Suprapubic skin (tissue), 4 donors: ENCODE measurements around the gene CNOT2. TPM values are rescaled to one million over a fixed set of nuclear protein-coding genes. Genes with fewer than 3 reads are reported as not detected.
"Not testable (repeated sequence)": the region's sequence is repeated elsewhere in the genome, so short reads cannot be mapped to it uniquely, and the experiment has no call there.

Experiments
- DNase-seq, 2 donors: peaks; one replicate each; pipeline ENCODE4 v3.0.0-alpha.2; 2019; ENCODE audit warnings: low spot score in 2 of 2
- H3K27ac ChIP-seq: fragments of 200-600 bp; sonication (generic); one replicate; pipeline ENCODE4 v1.5.1; 2019
- H3K27me3 ChIP-seq: fragments of 200-600 bp; sonication (generic); one replicate; pipeline ENCODE4 v1.5.1; 2019
- H3K36me3 ChIP-seq: fragments of 200-600 bp; sonication (generic); one replicate; pipeline ENCODE4 v1.5.1; 2019
- H3K4me1 ChIP-seq: fragments of 200-600 bp; sonication (generic); one replicate; pipeline ENCODE4 v1.5.1; 2019
- H3K4me3 ChIP-seq: fragments of 200-600 bp; sonication (generic); one replicate; pipeline ENCODE4 v1.5.1; 2019; ENCODE audit warnings: mild to moderate bottlenecking
- H3K9me3 ChIP-seq: fragments of 200-600 bp; sonication (generic); one replicate; pipeline ENCODE4 v1.5.1; 2019
- EP300 ChIP-seq: sonication (generic); formaldehyde crosslinking; IDR thresholded peaks from one replicate; pipeline ENCODE4 v1.6.1; 2017; ENCODE audit warnings: antibody characterized with exemption
- POLR2A ChIP-seq, 2 donors: fragments of 450-650 bp; IDR thresholded peaks; one replicate each; pipeline ENCODE4 v1.6.1; 2017; ENCODE audit warnings: antibody characterized with exemption in 2 of 2, mild to moderate bottlenecking in 2 of 2, moderate library complexity in 2 of 2
- POLR2AphosphoS5 ChIP-seq, 3 donors: sonication (generic); formaldehyde crosslinking; IDR thresholded peaks; one replicate each; pipeline ENCODE4 v1.6.1; 2017; ENCODE audit warnings: antibody characterized with exemption in 3 of 3
- WGBS: methylation state at CpG from one replicate; pipeline ENCODE4 v1.1.5; 2018; 5-methylcytosine and 5-hydroxymethylcytosine counted together
- total RNA-seq, 4 donors: library from RNA; depleted of rRNA; stranded (reverse); fragments of >200 nt; gene quantifications; one replicate each; pipeline ENCODE4 v1.1.0, GENCODE V29; 2016
- TF ChIP-seq, protein P1 (sequence below), 2 donors: fragments of 200-600 bp in 1 of 2; fragments of 450-650 bp in 1 of 2; sonication (generic) in 1 of 2; IDR thresholded peaks; one replicate each; pipeline ENCODE4 v1.5.1; 2016 to 2019; ENCODE audit warnings: antibody characterized with exemption in 2 of 2, mild to moderate bottlenecking in 1 of 2, moderate library complexity in 1 of 2

Gene CNOT2
- total RNA-seq, 4 donors from 2014 or later = 135 to 259 (median 152) TPM

DNA sequence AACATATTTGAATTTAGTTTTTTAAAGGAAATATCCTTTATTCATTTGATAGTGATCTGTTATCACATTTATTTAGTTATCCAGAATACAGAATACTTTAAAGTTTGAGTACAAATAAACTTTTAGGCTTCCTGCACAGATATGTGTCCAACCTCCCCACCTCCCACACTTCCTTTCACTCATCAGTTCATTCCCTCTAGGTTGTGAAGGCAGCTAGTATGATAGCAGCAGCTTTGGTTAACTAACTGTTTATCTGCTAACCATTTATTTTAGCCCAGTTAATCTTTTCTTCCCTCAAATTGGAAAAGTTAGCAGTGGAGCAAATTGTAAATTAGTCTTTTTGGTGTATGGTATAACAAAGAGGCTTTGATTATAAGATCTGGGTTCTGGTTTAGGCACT lies 35.7 kb downstream of the CNOT2 start:
- H3K27ac ChIP-seq = no peak overlapping the region
- no peak for DNase-seq
- TF ChIP-seq, protein P1, sequence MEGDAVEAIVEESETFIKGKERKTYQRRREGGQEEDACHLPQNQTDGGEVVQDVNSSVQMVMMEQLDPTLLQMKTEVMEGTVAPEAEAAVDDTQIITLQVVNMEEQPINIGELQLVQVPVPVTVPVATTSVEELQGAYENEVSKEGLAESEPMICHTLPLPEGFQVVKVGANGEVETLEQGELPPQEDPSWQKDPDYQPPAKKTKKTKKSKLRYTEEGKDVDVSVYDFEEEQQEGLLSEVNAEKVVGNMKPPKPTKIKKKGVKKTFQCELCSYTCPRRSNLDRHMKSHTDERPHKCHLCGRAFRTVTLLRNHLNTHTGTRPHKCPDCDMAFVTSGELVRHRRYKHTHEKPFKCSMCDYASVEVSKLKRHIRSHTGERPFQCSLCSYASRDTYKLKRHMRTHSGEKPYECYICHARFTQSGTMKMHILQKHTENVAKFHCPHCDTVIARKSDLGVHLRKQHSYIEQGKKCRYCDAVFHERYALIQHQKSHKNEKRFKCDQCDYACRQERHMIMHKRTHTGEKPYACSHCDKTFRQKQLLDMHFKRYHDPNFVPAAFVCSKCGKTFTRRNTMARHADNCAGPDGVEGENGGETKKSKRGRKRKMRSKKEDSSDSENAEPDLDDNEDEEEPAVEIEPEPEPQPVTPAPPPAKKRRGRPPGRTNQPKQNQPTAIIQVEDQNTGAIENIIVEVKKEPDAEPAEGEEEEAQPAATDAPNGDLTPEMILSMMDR (IDR thresholded peaks at IDR 0.05) = no peak
- TF ChIP-seq POLR2A (IDR thresholded peaks at IDR 0.05) (no peak), POLR2AphosphoS5 (IDR thresholded peaks at IDR 0.05) (no peak), EP300 (no peak)
- no peak overlapping the region for H3K4me3 ChIP-seq
- H3K9me3 ChIP-seq = no peaks in the 10 kb centered on the region
- H3K27me3 ChIP-seq = no peaks in the 10 kb centered on the region
- H3K4me1 ChIP-seq = peaks cover 5% of the 10 kb centered on the region
- no peaks in the 10 kb centered on the region for H3K36me3 ChIP-seq

DNA sequence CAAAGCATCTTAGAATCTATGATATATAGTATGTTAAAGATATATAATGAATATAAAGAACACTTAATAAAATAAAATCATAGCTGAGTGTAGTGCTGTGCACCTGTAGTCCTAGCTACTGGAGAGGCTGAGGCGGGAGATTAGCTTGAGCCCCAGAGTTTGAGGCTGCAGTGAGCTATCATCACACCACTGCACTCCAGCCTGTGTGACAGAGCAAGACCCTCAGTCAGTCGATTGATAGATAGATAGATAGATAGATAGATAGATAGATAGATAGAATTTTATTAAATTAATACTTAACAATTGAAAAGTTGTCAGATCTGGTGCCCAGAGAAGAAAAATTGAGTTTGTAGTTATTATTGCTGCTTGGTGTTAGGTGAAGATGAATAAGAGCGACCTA lies 40.0 kb downstream of the CNOT2 start:
- H3K4me1 ChIP-seq = no peaks in the 10 kb centered on the region
- H3K4me3 ChIP-seq = no peak overlapping the region
- H3K27me3 ChIP-seq = no peaks in the 10 kb centered on the region
- no peak overlapping the region for H3K27ac ChIP-seq
- H3K36me3 ChIP-seq = no peaks in the 10 kb centered on the region
- TF ChIP-seq POLR2A (IDR thresholded peaks at IDR 0.05) (no peak), EP300 (no peak), POLR2AphosphoS5 (IDR thresholded peaks at IDR 0.05) (no peak)
- TF ChIP-seq, protein P1 (IDR thresholded peaks at IDR 0.05) = no peak
- WGBS = 94% methylated on average over 3 of the region's 3 CpGs
- no peak for DNase-seq
- H3K9me3 ChIP-seq = no peaks in the 10 kb centered on the region

DNA sequence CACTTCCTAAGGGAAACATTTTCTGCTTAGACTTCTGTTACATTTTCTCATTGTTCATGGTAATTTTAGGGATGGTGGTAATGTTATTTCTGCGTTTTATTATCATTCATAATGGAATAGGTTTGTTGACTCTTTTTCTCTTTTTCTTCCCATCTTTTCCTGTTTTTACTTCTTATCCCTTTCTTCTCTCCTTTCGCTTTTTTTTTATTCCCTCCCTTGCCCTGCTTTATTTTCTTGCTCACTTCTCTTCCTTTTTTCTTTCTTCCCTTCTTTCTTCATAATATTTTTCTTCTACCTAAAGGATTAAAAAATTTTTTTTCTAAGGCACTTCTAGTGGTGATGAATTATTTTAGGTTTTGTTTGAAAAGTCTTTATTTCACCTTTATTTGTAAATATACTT lies 45.6 kb downstream of the CNOT2 start:
- Histone ChIP-seq H3K9me3 (no peaks in the 10 kb centered on the region), H3K4me1 (peaks cover 8% of the 10 kb centered on the region), H3K36me3 (peaks cover 4% of the 10 kb centered on the region), H3K27me3 (no peaks in the 10 kb centered on the region), H3K27ac (no peak overlapping the region), H3K4me3 (no peak overlapping the region)
- 100% methylated on average over 2 of the region's 2 CpGs for WGBS
- no peak for DNase-seq
- TF ChIP-seq POLR2AphosphoS5 (IDR thresholded peaks at IDR 0.05) (no peak), POLR2A (IDR thresholded peaks at IDR 0.05) (no peak), EP300 (no peak)
- TF ChIP-seq, protein P1 (IDR thresholded peaks at IDR 0.05) = no peak

DNA sequence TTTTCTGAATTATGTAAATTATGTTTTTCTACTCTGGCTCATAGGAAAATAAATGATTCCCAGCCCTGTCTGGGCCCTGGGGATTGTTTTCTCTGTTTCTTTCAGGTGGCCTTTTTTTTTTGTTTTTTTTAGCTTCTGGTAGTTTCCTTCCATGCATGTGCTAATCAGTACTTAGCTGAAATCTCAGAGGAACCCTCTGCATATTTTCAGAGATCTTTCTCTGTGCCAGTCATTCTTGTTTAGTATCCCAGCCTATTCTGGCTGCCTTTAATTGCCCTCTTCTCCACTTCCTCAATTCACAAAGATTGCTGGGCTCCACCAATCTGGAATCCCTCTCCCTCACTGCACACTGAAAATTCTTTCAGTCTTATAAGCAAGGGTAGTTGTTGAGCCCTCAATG lies 46.9 kb downstream of the CNOT2 start:
- Histone ChIP-seq H3K9me3 (no peaks in the 10 kb centered on the region), H3K36me3 (peaks cover 4% of the 10 kb centered on the region), H3K27ac (no peak overlapping the region), H3K4me3 (no peak overlapping the region), H3K4me1 (peaks cover 8% of the 10 kb centered on the region), H3K27me3 (no peaks in the 10 kb centered on the region)
- DNase-seq = no peak
- no peak for TF ChIP-seq POLR2AphosphoS5 (IDR thresholded peaks at IDR 0.05)
- TF ChIP-seq, protein P1 (IDR thresholded peaks at IDR 0.05) = no peak
- no peak for TF ChIP-seq EP300
- TF ChIP-seq POLR2A (IDR thresholded peaks at IDR 0.05) = no peak

DNA sequence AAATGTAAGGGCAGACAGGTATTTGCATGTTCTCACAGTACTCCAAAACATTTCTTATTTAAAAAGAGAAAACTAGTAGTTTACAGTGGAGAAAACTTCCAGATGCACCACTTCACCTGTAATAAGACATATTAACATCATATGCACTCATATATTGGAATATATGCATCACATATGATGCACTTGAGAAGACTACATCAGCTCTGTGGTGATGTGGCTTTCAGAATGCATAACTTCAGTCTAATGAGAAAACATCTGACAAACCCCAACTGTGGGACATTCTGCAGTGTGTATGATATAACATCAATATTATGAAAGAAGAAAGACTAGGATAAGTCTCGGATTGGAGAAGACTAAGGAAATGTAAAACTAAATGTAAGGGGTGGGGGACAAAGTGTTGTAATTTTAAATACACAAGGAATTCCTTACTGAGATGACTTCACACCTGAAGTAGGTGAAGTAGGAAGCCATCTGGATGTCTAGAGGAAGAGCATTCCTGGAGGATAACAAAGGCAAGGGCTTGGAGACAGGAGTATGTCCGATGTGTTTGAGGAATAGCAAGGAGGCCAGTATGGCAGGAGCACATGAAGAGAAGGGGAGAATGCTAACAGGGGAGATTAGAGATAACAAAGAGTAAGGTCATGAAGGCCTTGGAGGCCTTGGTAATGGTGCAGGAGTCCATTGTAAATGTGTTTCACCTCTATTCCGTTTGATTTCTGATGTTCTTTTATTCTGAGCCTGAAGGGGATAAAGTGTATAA lies 49.0 kb downstream of the CNOT2 start:
- 87% methylated on average over 3 of the region's 3 CpGs for WGBS
- Histone ChIP-seq H3K4me1 (peaks cover 8% of the 10 kb centered on the region), H3K4me3 (no peak overlapping the region), H3K27me3 (no peaks in the 10 kb centered on the region), H3K36me3 (peaks cover 4% of the 10 kb centered on the region), H3K9me3 (no peaks in the 10 kb centered on the region), H3K27ac (no peak overlapping the region)
- DNase-seq = no peak
- TF ChIP-seq EP300 (no peak), POLR2A (IDR thresholded peaks at IDR 0.05) (no peak), POLR2AphosphoS5 (IDR thresholded peaks at IDR 0.05) (no peak)
- TF ChIP-seq, protein P1 (IDR thresholded peaks at IDR 0.05) = no peak

DNA sequence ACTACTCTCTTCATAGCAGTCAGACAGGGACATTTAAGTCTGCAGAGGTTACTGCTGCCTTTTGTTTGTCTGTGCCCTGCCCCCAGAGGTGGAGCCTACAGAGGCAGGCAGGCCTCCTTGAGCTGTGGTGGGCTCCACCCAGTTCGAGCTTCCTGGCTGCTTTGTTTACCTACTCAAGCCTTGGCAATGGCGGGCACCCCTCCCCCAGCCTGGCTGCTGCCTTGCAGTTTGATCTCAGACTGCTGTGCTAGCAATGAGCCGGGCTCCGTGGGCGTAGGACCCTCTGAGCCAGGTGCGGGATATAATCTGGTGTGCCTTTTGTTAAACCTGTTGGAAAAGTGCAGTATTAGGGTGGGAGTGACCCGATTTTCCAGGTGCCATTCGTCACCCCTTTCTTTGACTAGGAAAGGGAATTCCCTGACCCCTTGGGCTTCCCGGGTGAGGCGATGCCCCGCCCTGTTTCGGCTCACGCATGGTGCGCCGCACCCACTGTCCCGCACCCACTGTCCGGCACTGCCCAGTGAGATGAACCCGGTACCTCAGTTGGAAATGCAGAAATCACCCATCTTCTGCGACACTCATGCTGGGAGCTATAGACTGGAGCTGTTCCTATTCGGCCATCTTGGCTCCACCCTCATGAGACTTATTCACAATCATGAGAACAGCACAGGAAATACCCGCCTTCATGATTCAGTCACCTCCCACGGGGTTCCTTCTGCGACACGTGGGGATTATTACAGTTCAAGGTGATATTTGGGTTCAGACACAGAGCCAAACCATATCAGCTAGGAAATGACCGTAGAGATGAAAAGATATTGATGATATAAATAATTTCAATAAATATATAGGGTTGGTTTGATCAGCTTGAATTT lies 61.7 kb downstream of the CNOT2 start:
- WGBS = 97% methylated on average over 21 of the region's 25 CpGs

More for the DNA sequence above, 61.7 kb downstream of the CNOT2 start:
- H3K4me3 ChIP-seq, H3K27ac ChIP-seq, DNase-seq, H3K27me3 ChIP-seq, H3K9me3 ChIP-seq, H3K4me1 ChIP-seq: not testable (repeated sequence)
- H3K36me3 ChIP-seq = peaks cover 10% of the 10 kb centered on the region
